K562 (cell line): ENCODE results near the gene ADAT3. TPM values are rescaled to one million over a fixed set of nuclear protein-coding genes. Genes with fewer than 3 reads are reported as not detected.

Experiments used
- ATAC-seq: fragments of 200-7000 bp; cut with Tn5 transposase; 3 replicates; pipeline ENCODE4 v1.9.1; 2020; ENCODE audit warnings: moderate library complexity
- BruUV-seq: library from RNA; stranded (reverse); fragments of 400-500 nt; replicated peaks from 2 replicates; lab custom pipeline; 2021; lab: Mats Ljungman, UMichigan
- CTCF ChIA-PET: fragments of 300-600 bp; formaldehyde crosslinking; extraction: SDS; loops from one replicate; lab custom pipeline; 2021; ENCODE audit warnings: low intra/inter-chr PET ratio; lab: Yijun Ruan, JAX
- POLR2A ChIA-PET: fragments of 300-600, 350-650 bp; sonication (Branson Sonifier 250); formaldehyde crosslinking; extraction: SDS; loops from one replicate; lab custom pipeline; 2021; ENCODE audit warnings: antibody characterized with exemption, inconsistent platforms; lab: Yijun Ruan, JAX
- DNase-seq, 4 experiments: peaks; one replicate each; pipeline versions ENCODE4 v3.0.0 to v3.0.0-alpha.2; 2011 to 2018; ENCODE audit warnings: low spot score in 3 of 4, mixed read lengths in 3 of 4; ENCODE audit errors: extremely low read depth in 1 of 4
- FAIRE-seq: peaks from 2 replicates; lab custom pipeline; 2011; peaks lifted over from hg19 to GRCh38; lab: Jason Lieb, UNC
- H2AFZ ChIP-seq: 2 replicates; pipeline ENCODE4 v1.6.0; 2011; ENCODE audit warnings: low read depth, low read length, control low read depth, inconsistent platforms
- H3K27ac ChIP-seq: fragments of 200-600 bp; 3 replicates; pipeline ENCODE4 v1.8.0; 2011; ENCODE audit warnings: low read depth, mild to moderate bottlenecking, control low read depth, inconsistent platforms, low read length, moderate library complexity, mixed read lengths; ENCODE audit errors: extremely low read depth
- H3K27me3 ChIP-seq, 2 experiments: fragments of 300-600 bp in 1 of 2; 2 replicates in 1 of 2; 3 replicates in 1 of 2; pipeline versions ENCODE4 v1.6.0 to v1.8.0; 2011; ENCODE audit warnings: inconsistent platforms in 2 of 2, low read length in 2 of 2, mild to moderate bottlenecking in 1 of 2, mixed read lengths in 1 of 2, moderate library complexity in 1 of 2; ENCODE audit not compliant: control insufficient read depth in 2 of 2, insufficient read depth in 2 of 2
- H3K36me3 ChIP-seq: fragments of 300-600 bp; 3 replicates; pipeline ENCODE4 v1.8.0; 2011; ENCODE audit warnings: mild to moderate bottlenecking, low read length, inconsistent platforms; ENCODE audit not compliant: control insufficient read depth, insufficient read depth
- H3K4me1 ChIP-seq, 2 experiments: fragments of 200-600 bp in 1 of 2; replicated peaks in 1 of 2; 2 replicates in 1 of 2; 3 replicates in 1 of 2; pipeline versions ENCODE4 v1.5.1 to v1.8.0; 2011; ENCODE audit warnings: inconsistent platforms in 2 of 2, low read length in 2 of 2, mild to moderate bottlenecking in 1 of 2, mixed read lengths in 1 of 2, moderate library complexity in 1 of 2; ENCODE audit not compliant: control insufficient read depth in 2 of 2, insufficient read depth in 2 of 2
- H3K4me2 ChIP-seq: 2 replicates; pipeline ENCODE4 v1.6.1; 2011; ENCODE audit warnings: low read length, control low read depth, inconsistent platforms, mixed read lengths; ENCODE audit not compliant: insufficient read depth
- H3K4me3 ChIP-seq: fragments of 200-600 bp; sonication (generic), shearing (Covaris generic); 2 replicates; pipeline ENCODE4 v1.5.1; 2016; ENCODE audit warnings: control low read depth, inconsistent platforms
- H3K79me2 ChIP-seq: fragments of 200-600 bp; 3 replicates; pipeline ENCODE4 v1.8.0; 2011; ENCODE audit warnings: low read length, inconsistent platforms; ENCODE audit not compliant: control insufficient read depth, insufficient read depth
- H3K9ac ChIP-seq, 2 experiments: 2 replicates each; pipeline versions ENCODE4 v1.6.0 to v1.6.1; 2011; ENCODE audit warnings: low read depth in 2 of 2, low read length in 2 of 2, control low read depth in 1 of 2, inconsistent platforms in 1 of 2, mild to moderate bottlenecking in 1 of 2, mixed read lengths in 1 of 2; ENCODE audit not compliant: insufficient read depth in 1 of 2
- H3K9me1 ChIP-seq: one replicate; pipeline ENCODE4 v1.6.0; 2011; ENCODE audit warnings: inconsistent platforms, mild to moderate bottlenecking, low read length, moderate library complexity; ENCODE audit not compliant: control insufficient read depth, insufficient read depth
- H3K9me3 ChIP-seq: replicated peaks from 2 replicates; pipeline ENCODE4 v1.5.1; 2011; ENCODE audit warnings: low read depth, low read length, inconsistent platforms; ENCODE audit not compliant: control insufficient read depth, insufficient read depth
- H4K20me1 ChIP-seq: replicated peaks from 2 replicates; pipeline ENCODE4 v1.6.1; 2011; ENCODE audit warnings: low read length, inconsistent platforms, mixed read lengths; ENCODE audit not compliant: control insufficient read depth, insufficient read depth
- BMI1 ChIP-seq: fragments of 150-350 bp; IDR thresholded peaks from 2 replicates; pipeline ENCODE4 v1.6.1; 2014; ENCODE audit warnings: low read length
- POLR2G ChIP-seq: fragments of 200-400 bp; formaldehyde crosslinking; IDR thresholded peaks from 2 replicates; pipeline ENCODE4 v1.6.1; 2017; ENCODE audit warnings: low read depth, mild to moderate bottlenecking, antibody characterized with exemption, low read length, moderate library complexity
- RHOXF2B ChIP-seq: fragments of 250-450 bp; sonication (Bioruptor Pico); conservative IDR thresholded peaks from 2 replicates; pipeline ENCODE4 v1.5.1; 2021
- ZMIZ1 ChIP-seq, 2 experiments: fragments of 150-350 bp in 1 of 2; IDR thresholded peaks; 2 replicates each; pipeline ENCODE4 v1.6.1; 2012 to 2016; ENCODE audit warnings: low read depth in 2 of 2, low read length in 2 of 2, mild to moderate bottlenecking in 1 of 2, moderate library complexity in 1 of 2
- ZNF445 ChIP-seq: fragments of 250-450 bp; sonication (Bioruptor Pico); IDR thresholded peaks from 2 replicates; pipeline ENCODE4 v1.4.0; 2020; ENCODE audit warnings: low read depth, mild to moderate bottlenecking, moderate library complexity
- ZNF592 ChIP-seq: fragments of 450-650 bp; IDR thresholded peaks from 2 replicates; pipeline ENCODE4 v1.6.1; 2017; ENCODE audit warnings: antibody characterized with exemption, mild to moderate bottlenecking
- WGBS: fragments of 100-300 bp; shearing (Covaris generic); methylation state at CpG from one replicate; pipeline ENCODE4 v1.1.6; 2016; ENCODE audit warnings: low coverage, mixed read lengths; ENCODE audit not compliant: insufficient coverage; ENCODE audit errors: missing lambda C conversion rate; 5-methylcytosine and 5-hydroxymethylcytosine counted together
- in situ Hi-C: fragments of 300-500 bp; cut with MboI; formaldehyde crosslinking; loops from 4 replicates; pipeline ENCODE4 v1.15.0; 2018; ENCODE audit warnings: inconsistent platforms, mixed read lengths
- intact Hi-C: fragments of 100-400 bp; cut with micrococcal nuclease; formaldehyde crosslinking; loops from 2 replicates; pipeline ENCODE4 v1.14.2; 2022
- polyA plus RNA-seq, 8 experiments: library from polyadenylated mRNA; depleted of rRNA in 4 of 8; stranded (reverse) in 5 of 8; unstranded in 3 of 8; fragments of >200 nt; fragmentation: Nextera tagmentation in 2 of 8; fragmentation: Illumina TruSeq in 1 of 8; extraction: Ambion mirVana in 2 of 8; extraction: Trizol in 1 of 8; gene quantifications; 2 replicates each; pipeline versions ENCODE4 v1.2.1 to v1.2.3, GENCODE V29; 2011 to 2014; ENCODE audit warnings: inconsistent platforms in 1 of 8, missing spikeins in 1 of 8
- total RNA-seq, 7 experiments: library from RNA; depleted of rRNA in 6 of 7; stranded (reverse); fragments of >200 nt in 6 of 7; fragmentation: Illumina TruSeq in 2 of 7; extraction: Trizol in 2 of 7; gene quantifications; 2 replicates each; pipeline versions ENCODE4 v1.2.1 to v1.2.3, GENCODE V29; 2011 to 2021; ENCODE audit warnings: low replicate concordance in 1 of 7

ADAT3 gene
- total and polyA plus RNA-seq, 9 of the 15 experiments (the other 6 are each of a cell fraction or from before 2014, with no cell fraction given), result 0.67 to 15.6 (median 7.8) TPM; not detected in 4

- Histone ChIP-seq H3K27ac (no peak overlapping the region), H3K9ac (no peak overlapping the region), H3K9me3 (no peaks in the 10 kb centered on the region), H4K20me1 (peaks cover 19% of the 10 kb centered on the region), H3K79me2 (peaks cover 86% of the 10 kb centered on the region), H3K4me2 (no peak overlapping the region), H3K4me1 (peaks cover 0 to 63% of the 10 kb centered on the region in 2 experiments; a peak in 2 of 5 replicates), H3K9me1 (no peaks in the 10 kb centered on the region), H2AFZ (no peak overlapping the region), H3K4me3 (no peak overlapping the region), H3K36me3 (peaks cover 52% of the 10 kb centered on the region; the same call in 2 of the 3 replicates), H3K27me3 (no peaks in the 10 kb centered on the region)
- FAIRE-seq (no peak), ATAC-seq (no peak), DNase-seq (no peak)
- no TSS peak for BruUV-seq
- intact Hi-C loops, result no loop called here
- TF ChIP-seq POLR2G, result 0 out of 2 replicates have a peak, but pooled peaks have one; percentile 15
- no peak for TF ChIP-seq RHOXF2B
- no peak for TF ChIP-seq ZMIZ1 (IDR thresholded peaks at IDR 0.05; ENCODE audit: low read depth in 2 of 2, low read length in 2 of 2)
- no peak for TF ChIP-seq BMI1
- TF ChIP-seq ZNF445 (CRISPR knock-in tag), result no peak
- TF ChIP-seq ZNF592, result no peak
- CTCF ChIA-PET, result no interaction called here
- WGBS, result 99% methylated on average over 13 of the region's 16 CpGs
- in situ Hi-C loops, result no loop called here
- POLR2A ChIA-PET, result interaction anchor here (0.5 kb wide), 1 partner anchor 62 kb away, joined by 3 read pairs; no protein-coding TSS in a partner anchor
Measured at GRCh38 chr19:1950640-1951039, 45.4 kb downstream of the ADAT3 start.
